HG03378 (cell line): ENCODE measurements around the gene STAC.
"Not testable (repeated sequence)": the region's sequence is repeated elsewhere in the genome, so short reads cannot be mapped to it uniquely, and the experiment has no call there.

ENCODE experiments used
- ATAC-seq: cut with Tn5 transposase; IDR thresholded peaks from one replicate; pipeline ENCODE4 v1.9.1; 2021; ENCODE audit warnings: mild to moderate bottlenecking, moderate library complexity; ENCODE audit not compliant: unreplicated experiment

STAC gene

GRCh38 chr3:36411587-36411986, 31.3 kb downstream of the STAC start:
- ATAC-seq = no peak

- no peak for ATAC-seq
Observed at GRCh38 chr3:36416599-36416998, 36.3 kb downstream of the STAC start.

GRCh38 chr3:36417237-36417636, 36.9 kb downstream of the STAC start:
- no peak for ATAC-seq

GRCh38 chr3:36418296-36418695, 38.0 kb downstream of the STAC start:
- ATAC-seq = no peak

DNA sequence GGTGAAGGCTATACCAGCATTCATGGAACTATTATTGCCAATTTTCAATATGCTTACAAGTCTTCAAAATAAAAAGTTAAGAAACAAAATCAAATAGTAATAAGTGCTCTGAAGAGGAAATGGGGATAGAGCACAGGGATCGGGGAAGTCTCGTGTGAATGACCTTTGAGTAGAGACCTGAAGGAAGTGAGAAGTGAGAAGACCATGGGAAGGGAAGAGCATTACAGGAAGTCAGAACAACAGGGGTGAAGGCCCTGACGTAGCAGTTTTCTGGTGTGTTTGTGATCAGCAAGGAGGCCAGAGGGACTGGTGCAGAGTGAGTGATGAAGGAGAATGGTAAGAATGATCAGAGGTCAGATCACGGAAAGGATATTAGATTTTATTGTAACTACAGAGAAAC, 48.1 kb downstream of the STAC start:
- no peak for ATAC-seq

- ATAC-seq = no peak
Observed at GRCh38 chr3:36429986-36430485, 49.7 kb downstream of the STAC start.

GRCh38 chr3:36433511-36433910, 53.2 kb downstream of the STAC start:
- ATAC-seq = no peak

- ATAC-seq = no peak
Observed at GRCh38 chr3:36434687-36435426, 54.6 kb downstream of the STAC start.

DNA sequence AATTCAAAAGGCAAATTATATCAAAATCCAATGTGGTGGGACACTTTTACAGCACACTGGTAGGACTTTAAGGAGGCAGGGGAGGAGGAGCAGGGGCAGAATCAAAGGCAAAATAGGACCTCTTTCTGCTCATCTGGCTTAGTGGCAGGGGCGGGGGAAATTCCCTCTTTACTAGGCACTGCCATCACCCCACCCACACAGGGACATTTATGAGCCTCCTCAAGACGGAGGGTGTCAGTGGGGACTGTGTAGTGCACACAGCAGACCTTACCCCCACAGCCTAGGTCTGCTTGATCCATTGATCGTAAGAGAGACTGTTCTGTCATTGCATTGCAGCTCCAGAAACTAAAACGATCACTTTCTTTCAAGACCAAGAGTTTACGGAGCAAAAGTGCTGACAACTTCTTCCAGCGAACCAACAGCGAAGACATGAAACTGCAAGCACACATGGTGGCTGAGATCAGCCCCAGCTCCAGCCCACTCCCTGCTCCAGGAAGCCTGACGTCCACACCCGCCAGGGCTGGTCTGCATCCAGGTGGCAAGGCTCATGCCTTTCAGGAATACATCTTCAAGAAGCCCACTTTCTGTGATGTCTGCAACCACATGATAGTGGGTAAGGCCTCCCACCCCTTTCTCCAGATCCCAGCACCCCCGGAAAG, 62.9 kb downstream of the STAC start:
- no peak for ATAC-seq

GRCh38 chr3:36444909-36445308, 64.6 kb downstream of the STAC start:
- ATAC-seq = no peak

GRCh38 chr3:36446276-36446675, 66.0 kb downstream of the STAC start:
- no peak for ATAC-seq

- ATAC-seq = no peak
Observed at GRCh38 chr3:36447061-36447460, 66.8 kb downstream of the STAC start.

- ATAC-seq = no peak
Observed at GRCh38 chr3:36451816-36452215, 71.5 kb downstream of the STAC start.

- ATAC-seq = not testable (repeated sequence)
Observed at GRCh38 chr3:36453213-36453612, 72.9 kb downstream of the STAC start.

- ATAC-seq = not testable (repeated sequence)
Observed at GRCh38 chr3:36453896-36454295, 73.6 kb downstream of the STAC start.

- no peak for ATAC-seq
Observed at GRCh38 chr3:36455406-36455805, 75.1 kb downstream of the STAC start.

DNA sequence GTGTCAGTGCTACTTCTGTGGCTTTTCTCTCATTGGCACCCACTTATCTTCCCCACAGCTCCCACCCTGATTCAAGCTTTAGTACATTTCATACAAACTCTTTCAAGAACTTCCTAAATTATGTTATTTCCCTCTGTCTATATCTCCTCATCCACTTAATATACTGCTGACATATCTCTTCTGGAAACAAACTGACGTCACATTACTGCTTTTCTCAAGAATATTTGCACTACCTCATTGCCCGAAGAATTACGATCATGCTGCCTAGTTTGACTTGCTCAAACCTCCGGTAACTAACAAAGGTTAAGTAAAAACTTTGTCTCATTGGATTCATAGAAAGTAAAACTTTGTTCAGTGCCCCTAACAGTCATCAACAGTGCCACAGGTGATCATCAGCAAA, 76.5 kb downstream of the STAC start:
- ATAC-seq = no peak

DNA sequence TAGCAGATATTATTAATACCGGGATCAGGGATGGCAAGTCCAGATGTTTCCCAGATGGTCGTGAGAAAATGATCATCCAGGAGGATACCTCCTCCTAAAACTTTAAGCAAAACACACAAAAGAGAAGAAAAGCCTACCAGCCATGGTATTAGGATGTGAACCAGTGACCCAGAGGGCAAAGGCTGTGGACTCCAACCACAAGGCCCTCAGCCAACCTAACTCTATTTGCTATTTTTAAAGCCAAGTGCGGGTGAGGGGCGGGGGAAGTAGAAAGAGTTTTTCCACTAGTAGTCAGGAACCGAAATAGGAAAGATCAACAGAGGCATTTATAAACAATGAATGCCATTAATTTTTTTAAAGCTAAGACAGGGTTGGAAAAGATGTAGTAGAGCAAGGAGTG, 77.4 kb downstream of the STAC start:
- ATAC-seq = no peak

GRCh38 chr3:36459177-36459576, 78.9 kb downstream of the STAC start:
- no peak for ATAC-seq

GRCh38 chr3:36461597-36461996, 81.3 kb downstream of the STAC start:
- no peak for ATAC-seq

DNA sequence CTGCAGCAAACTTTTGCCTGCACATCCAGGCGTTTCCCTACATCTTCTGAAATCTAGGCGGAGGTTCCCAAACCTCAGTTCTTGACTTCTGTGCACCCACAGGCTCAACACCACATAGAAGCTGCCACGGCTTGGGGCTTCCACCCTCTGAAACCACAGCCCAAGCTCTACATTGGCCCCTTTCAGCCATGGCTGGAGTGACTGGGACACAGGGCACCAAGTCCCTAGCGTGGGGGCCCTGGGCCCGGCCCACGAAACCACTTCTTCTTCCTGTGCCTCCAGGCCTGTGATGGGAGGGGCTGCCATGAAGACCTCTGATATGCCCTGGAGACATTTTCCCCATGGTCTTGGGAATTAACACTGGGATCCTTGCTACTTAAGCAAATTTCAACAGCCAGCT, 91.7 kb downstream of the STAC start:
- not testable (repeated sequence) for ATAC-seq

- ATAC-seq = no peak
Observed at GRCh38 chr3:36475558-36475957, 95.3 kb downstream of the STAC start.
